ENCODE data around the gene SYTL5.

SYTL5 gene

GRCh38 chrX:38149016-38149415, 142.7 kb downstream of the SYTL5 start:
- DNase-seq (ENCODE audit: low read depth): no peak

- no peak for DNase-seq (ENCODE audit: low read depth)
These were observed 144.6 kb downstream of the SYTL5 start for GRCh38 chrX:38150993-38151392.

GRCh38 chrX:38151441-38151840, 145.1 kb downstream of the SYTL5 start:
- DNase-seq (ENCODE audit: low read depth): no peak

GRCh38 chrX:38154340-38154739, 148.0 kb downstream of the SYTL5 start:
- no peak for DNase-seq (ENCODE audit: low read depth)

GRCh38 chrX:38154818-38155217, 148.5 kb downstream of the SYTL5 start:
- no peak for DNase-seq (ENCODE audit: low read depth)

- DNase-seq (ENCODE audit: low read depth): no peak
These were observed 150.5 kb downstream of the SYTL5 start for GRCh38 chrX:38156838-38157237.

GRCh38 chrX:38163193-38163592, 156.8 kb downstream of the SYTL5 start:
- no peak for DNase-seq (ENCODE audit: low read depth)

- DNase-seq (ENCODE audit: low read depth): no peak
These were observed 158.7 kb downstream of the SYTL5 start for GRCh38 chrX:38165023-38165422.

- no peak for DNase-seq (ENCODE audit: low read depth)
These were observed 160.2 kb downstream of the SYTL5 start for GRCh38 chrX:38166478-38167083.

GRCh38 chrX:38170556-38170955, 164.2 kb downstream of the SYTL5 start:
- no peak for DNase-seq (ENCODE audit: low read depth)

GRCh38 chrX:38172596-38172995, 166.2 kb downstream of the SYTL5 start:
- DNase-seq (ENCODE audit: low read depth): no peak

GRCh38 chrX:38175139-38175538, 168.8 kb downstream of the SYTL5 start:
- DNase-seq (ENCODE audit: low read depth): no peak

- DNase-seq (ENCODE audit: low read depth): no peak
These were observed 172.0 kb downstream of the SYTL5 start for GRCh38 chrX:38178396-38178795.
